GM12878 (cell line): Measurements from ENCODE around the gene ZNF688. TPM values are rescaled to one million over a fixed set of nuclear protein-coding genes. Genes with fewer than 3 reads are reported as not detected.

Experiments used
- ATAC-seq: fragments of 200-7000 bp; cut with Tn5 transposase; 3 replicates; pipeline ENCODE4 v1.9.1; 2020; ENCODE audit warnings: mild to moderate bottlenecking, moderate library complexity
- BruUV-seq: library from RNA; stranded (reverse); fragments of 400-500 nt; replicated peaks from 2 replicates; lab custom pipeline; 2021; lab: Mats Ljungman, UMichigan
- CTCF ChIA-PET: fragments of 300-600 bp; sonication (Branson Sonifier 250); formaldehyde crosslinking; extraction: SDS; loops from one replicate; lab custom pipeline; 2021; ENCODE audit warnings: inconsistent platforms; lab: Yijun Ruan, JAX
- POLR2A ChIA-PET: fragments of 350-600 bp; formaldehyde crosslinking; extraction: SDS; loops from one replicate; lab custom pipeline; 2021; ENCODE audit warnings: inconsistent platforms; lab: Charles Lee
- RAD21 ChIA-PET: fragments of 300-600 bp; sonication (Branson Sonifier 250); formaldehyde crosslinking; loops from one replicate; lab custom pipeline; 2023; ENCODE audit warnings: antibody characterized with exemption; ENCODE audit not compliant: unreplicated experiment; lab: Charles Lee
- SMC1A ChIA-PET: fragments of 300-600 bp; sonication (Branson Sonifier 250); formaldehyde crosslinking; loops from one replicate; lab custom pipeline; 2023; ENCODE audit not compliant: unreplicated experiment, uncharacterized antibody; lab: Charles Lee
- DNase-seq: peaks from one replicate; pipeline ENCODE4 v3.0.0-alpha.2; 2011; ENCODE audit warnings: low read depth, low spot score
- FAIRE-seq: peaks from 3 replicates; lab custom pipeline; 2011; peaks lifted over from hg19 to GRCh38; lab: Jason Lieb, UNC
- H2AFZ ChIP-seq: 2 replicates; pipeline ENCODE4 v1.6.0; 2011; ENCODE audit warnings: low read depth, low read length, control low read depth; ENCODE audit not compliant: control insufficient read depth
- H3K27ac ChIP-seq: 2 replicates; pipeline ENCODE4 v1.5.1; 2011; ENCODE audit warnings: control low read depth; ENCODE audit not compliant: control insufficient read depth, insufficient read depth
- H3K27me3 ChIP-seq, 2 experiments: replicated peaks in 1 of 2; 2 replicates each; pipeline versions ENCODE4 v1.6.0 to v1.6.1; 2011; ENCODE audit warnings: low read length in 1 of 2; ENCODE audit not compliant: control insufficient read depth in 2 of 2, insufficient read depth in 2 of 2
- H3K36me3 ChIP-seq, 2 experiments: 2 replicates each; pipeline ENCODE4 v1.5.1; 2011; ENCODE audit warnings: low read length in 1 of 2; ENCODE audit not compliant: control insufficient read depth in 2 of 2, insufficient read depth in 2 of 2
- H3K4me1 ChIP-seq: 2 replicates; pipeline ENCODE4 v1.6.1; 2011; ENCODE audit warnings: mild to moderate bottlenecking, low read length, moderate library complexity, mixed read lengths; ENCODE audit not compliant: control insufficient read depth, insufficient read depth
- H3K4me2 ChIP-seq: 2 replicates; pipeline ENCODE4 v1.6.0; 2011; ENCODE audit warnings: control low read depth; ENCODE audit not compliant: control insufficient read depth, insufficient read depth
- H3K4me3 ChIP-seq: fragments of 200-600 bp; sonication (generic); 2 replicates; pipeline ENCODE4 v1.5.1; 2016
- H3K79me2 ChIP-seq: 2 replicates; pipeline ENCODE4 v1.6.0; 2011; ENCODE audit warnings: low read length; ENCODE audit not compliant: control insufficient read depth, insufficient read depth
- H3K9ac ChIP-seq: 2 replicates; pipeline ENCODE4 v1.8.0; 2011; ENCODE audit warnings: low read length, control low read depth, mixed read lengths; ENCODE audit not compliant: control insufficient read depth, insufficient read depth
- H3K9me3 ChIP-seq: replicated peaks from 3 replicates; pipeline ENCODE4 v1.5.1; 2011; ENCODE audit warnings: mild to moderate bottlenecking, low read length; ENCODE audit not compliant: control insufficient read depth, insufficient read depth
- H4K20me1 ChIP-seq: 2 replicates; pipeline ENCODE4 v1.6.0; 2011; ENCODE audit not compliant: control insufficient read depth, insufficient read depth
- BHLHE40 ChIP-seq, 2 experiments: fragments of 450-650 bp in 1 of 2; IDR thresholded peaks; 2 replicates each; pipeline ENCODE4 v1.6.1; 2011 to 2017; ENCODE audit warnings: low read depth in 2 of 2, borderline replicate concordance in 1 of 2, improper control_type of control experiment in 1 of 2, low read length in 1 of 2, mild to moderate bottlenecking in 1 of 2
- GATAD2B ChIP-seq: fragments of 450-650 bp; conservative IDR thresholded peaks from 2 replicates; pipeline ENCODE4 v1.6.1; 2017; ENCODE audit warnings: low read depth, mild to moderate bottlenecking, moderate library complexity
- MXI1 ChIP-seq: fragments of 150-350 bp; IDR thresholded peaks from 2 replicates; pipeline ENCODE4 v1.6.1; 2011; ENCODE audit warnings: low read depth, mild to moderate bottlenecking, inconsistent platforms, low read length, improper control_type of control experiment
- POLR2A ChIP-seq: IDR thresholded peaks from 2 replicates; pipeline ENCODE4 v1.6.1; 2011; ENCODE audit warnings: low read depth, mild to moderate bottlenecking, low read length
- POLR2AphosphoS5 ChIP-seq: IDR thresholded peaks from 2 replicates; pipeline ENCODE4 v1.6.1; 2011; ENCODE audit warnings: mild to moderate bottlenecking, low read length, inconsistent platforms
- POU2F2 ChIP-seq: IDR thresholded peaks from 3 replicates; pipeline ENCODE4 v1.6.1; 2011; ENCODE audit warnings: low read depth, mild to moderate bottlenecking, low read length, borderline replicate concordance
- SMC3 ChIP-seq: IDR thresholded peaks from 2 replicates; pipeline ENCODE4 v1.6.1; 2011; ENCODE audit warnings: low read length, improper control_type of control experiment, borderline replicate concordance
- SREBF2 ChIP-seq: IDR thresholded peaks from 2 replicates; pipeline ENCODE4 v1.6.1; 2012; ENCODE audit warnings: mild to moderate bottlenecking, low read length
- SRF ChIP-seq, 2 experiments: IDR thresholded peaks; 2 replicates each; pipeline ENCODE4 v1.6.1; 2011; ENCODE audit warnings: low read depth in 2 of 2, low read length in 2 of 2, mild to moderate bottlenecking in 1 of 2, moderate library complexity in 1 of 2
- SUPT20H ChIP-seq: IDR thresholded peaks from 2 replicates; pipeline ENCODE4 v1.6.1; 2011; ENCODE audit warnings: low read depth, mild to moderate bottlenecking, low read length, moderate library complexity, borderline replicate concordance; ENCODE audit not compliant: control insufficient read depth
- TCF3 ChIP-seq: IDR thresholded peaks from 2 replicates; pipeline ENCODE4 v1.6.1; 2012; ENCODE audit warnings: low read depth, mild to moderate bottlenecking, low read length, borderline replicate concordance; ENCODE audit not compliant: insufficient read depth
- YY1 ChIP-seq: IDR thresholded peaks from 2 replicates; pipeline ENCODE4 v1.6.1; 2011; ENCODE audit warnings: low read depth, mild to moderate bottlenecking, low read length
- ZSCAN29 ChIP-seq: fragments of 450-650 bp; IDR thresholded peaks from 2 replicates; pipeline ENCODE4 v1.6.1; 2017; ENCODE audit warnings: mild to moderate bottlenecking, moderate library complexity
- WGBS: methylation state at CpG from one replicate; pipeline ENCODE4 v1.1.6; 2016; ENCODE audit warnings: low lambda C conversion rate; ENCODE audit not compliant: insufficient replicate concordance, insufficient coverage; ENCODE audit errors: missing lambda C conversion rate; 5-methylcytosine and 5-hydroxymethylcytosine counted together
- in situ Hi-C: fragments of 300-500 bp; cut with MboI; formaldehyde crosslinking; loops from 9 replicates; pipeline ENCODE4 v1.14.3; 2018; ENCODE audit warnings: mixed read lengths
- intact Hi-C: fragments of 100-400 bp; cut with micrococcal nuclease; formaldehyde crosslinking; loops from one replicate; pipeline ENCODE4 v1.14.2; 2022; ENCODE audit not compliant: unreplicated experiment
- polyA plus RNA-seq, 11 experiments: library from polyadenylated mRNA; depleted of rRNA in 4 of 11; unstranded in 6 of 11; stranded (reverse) in 5 of 11; fragments of >200 nt; fragmentation: Nextera tagmentation in 4 of 11; fragmentation: Illumina TruSeq in 1 of 11; extraction: Ambion mirVana in 4 of 11; extraction: Trizol in 1 of 11; gene quantifications; 1 replicate in 1 of 11; 2 replicates in 10 of 11; pipeline versions ENCODE4 v1.2.1 to v1.2.3, GENCODE V29; 2011 to 2016; ENCODE audit warnings: inconsistent platforms in 2 of 11, missing spikeins in 2 of 11, low read depth in 1 of 11
- total RNA-seq, 4 experiments: library from RNA; depleted of rRNA in 3 of 4; stranded (reverse); fragments of >200 nt in 3 of 4; fragmentation: Illumina TruSeq in 1 of 4; extraction: Trizol in 1 of 4; gene quantifications; 2 replicates each; pipeline versions ENCODE4 v1.2.1 to v1.2.3, GENCODE V29; 2013 to 2021

The ZNF688 gene
- total and polyA plus RNA-seq, 10 of the 15 experiments (the other 5 are each of a cell fraction or from before 2014, with no cell fraction given), result 0.14 to 17.4 (median 10.6) TPM

GRCh38 chr16:30569281-30569680 lies 2.2 kb downstream of the ZNF688 start:
- DNase-seq, result no peak
- WGBS, result 97% methylated on average over 3 of the region's 3 CpGs
- POLR2A ChIA-PET, result interaction anchor here (0.7 to 1.7 kb wide), 3 partner anchors 11 to 33 kb away, joined by 3 to 8 read pairs (median 6); partner anchors contain the start of gene ZNF764
- peak overlapping the region; percentile 78 for H3K27ac ChIP-seq
- SMC1A ChIA-PET, result interaction anchor here (1.2 to 1.9 kb wide), 5 partner anchors 11 to 139 kb away, joined by 3 to 12 read pairs (median 4); partner anchors contain the start of genes DCTPP1 and ZNF764
- peaks cover 11% of the 10 kb centered on the region for H3K79me2 ChIP-seq
- no TSS peak for BruUV-seq
- in situ Hi-C loops, result no loop called here
- no peaks in the 10 kb centered on the region for H3K9me3 ChIP-seq
- no peak overlapping the region for H2AFZ ChIP-seq
- intact Hi-C loops, result no loop called here
- TF ChIP-seq GATAD2B (no peak), BHLHE40 (IDR thresholded peaks at IDR 0.05; ENCODE audit: borderline replicate concordance in 1 of 2, low read depth in 2 of 2, low read length in 1 of 2) (no peak), SRF (IDR thresholded peaks at IDR 0.05; ENCODE audit: low read depth in 2 of 2, low read length in 2 of 2) (no peak), SREBF2 (no peak), POLR2A (no peak), TCF3 (no peak), MXI1 (no peak), YY1 (no peak), POLR2AphosphoS5 (no peak), POU2F2 (no peak), SMC3 (no peak), SUPT20H (no peak), ZSCAN29 (no peak)
- no peaks in the 10 kb centered on the region for H4K20me1 ChIP-seq
- no peak for ATAC-seq
- FAIRE-seq, result no peak
- H3K27me3 ChIP-seq, result no peaks in the 10 kb centered on the region
- no peak overlapping the region; the same call in 1 of the 2 replicates for H3K4me2 ChIP-seq
- peaks cover 27% of the 10 kb centered on the region for H3K4me1 ChIP-seq
- H3K4me3 ChIP-seq, result no peak overlapping the region
- H3K9ac ChIP-seq, result no peak overlapping the region
- no peaks in the 10 kb centered on the region; a peak in 1 of 4 replicates for H3K36me3 ChIP-seq
- RAD21 ChIA-PET, result interaction anchor here (1.2 to 4.4 kb wide), 4 partner anchors 12 to 151 kb away, joined by 3 to 22 read pairs (median 16); partner anchors contain the start of genes DCTPP1, ZNF747 and ZNF764
- CTCF ChIA-PET, result interaction anchor here (2.6 kb wide), 1 partner anchor 34 kb away, joined by 19 read pairs; no protein-coding TSS in a partner anchor
